Lower lobe of right lung (tissue), 2 donors: ENCODE data around the gene TYW1B. TPM values are rescaled to one million over a fixed set of nuclear protein-coding genes. Genes with fewer than 3 reads are reported as not detected.
"Not testable (repeated sequence)": the region's sequence is repeated elsewhere in the genome, so short reads cannot be mapped to it uniquely, and the experiment has no call there.

Experiments
- ATAC-seq, 2 donors: fragments of 200-7000 bp; cut with Tn5 transposase; one replicate each; pipeline ENCODE4 v1.9.1; 2020 to 2022; ENCODE audit warnings: mild to moderate bottlenecking in 2 of 2, moderate library complexity in 2 of 2
- DNase-seq: peaks from one replicate; pipeline ENCODE4 v3.0.0-alpha.2; 2020
- H3K27ac ChIP-seq: fragments of 200-600 bp; one replicate; pipeline ENCODE4 v1.8.0; 2022
- H3K27me3 ChIP-seq: fragments of 200-600 bp; one replicate; pipeline ENCODE4 v1.8.0; 2022; ENCODE audit warnings: low read depth
- H3K36me3 ChIP-seq: fragments of 200-600 bp; one replicate; pipeline ENCODE4 v1.8.0; 2022; ENCODE audit warnings: mild to moderate bottlenecking
- H3K4me1 ChIP-seq: fragments of 200-600 bp; one replicate; pipeline ENCODE4 v1.8.0; 2022
- H3K4me3 ChIP-seq: fragments of 200-600 bp; one replicate; pipeline ENCODE4 v1.8.0; 2022; ENCODE audit warnings: mild to moderate bottlenecking
- H3K9me3 ChIP-seq: fragments of 200-600 bp; one replicate; pipeline ENCODE4 v1.8.0; 2022
- intact Hi-C: fragments of 100-400 bp; cut with DNase I; formaldehyde crosslinking; loops from one replicate; pipeline ENCODE4 v1.11.0; 2022
- total RNA-seq: library from RNA; stranded (reverse); fragmentation: NEBNext Ultra II Directional; extraction: Animal tissue kit (Norgen Biotek cat#: 25700); gene quantifications from one replicate; pipeline ENCODE4 v1.2.1, GENCODE V29; 2021
- TF ChIP-seq, protein P1 (sequence below): fragments of 200-600 bp; IDR thresholded peaks from one replicate; pipeline ENCODE4 v1.8.0; 2022; ENCODE audit warnings: antibody characterized with exemption, mild to moderate bottlenecking
- donor health status: DM: no; HTN: yes; CAD: no; lungs with severe emphysema.

The TYW1B gene
- total RNA-seq, 1 donor from 2014 or later, result 6.8 TPM

DNA sequence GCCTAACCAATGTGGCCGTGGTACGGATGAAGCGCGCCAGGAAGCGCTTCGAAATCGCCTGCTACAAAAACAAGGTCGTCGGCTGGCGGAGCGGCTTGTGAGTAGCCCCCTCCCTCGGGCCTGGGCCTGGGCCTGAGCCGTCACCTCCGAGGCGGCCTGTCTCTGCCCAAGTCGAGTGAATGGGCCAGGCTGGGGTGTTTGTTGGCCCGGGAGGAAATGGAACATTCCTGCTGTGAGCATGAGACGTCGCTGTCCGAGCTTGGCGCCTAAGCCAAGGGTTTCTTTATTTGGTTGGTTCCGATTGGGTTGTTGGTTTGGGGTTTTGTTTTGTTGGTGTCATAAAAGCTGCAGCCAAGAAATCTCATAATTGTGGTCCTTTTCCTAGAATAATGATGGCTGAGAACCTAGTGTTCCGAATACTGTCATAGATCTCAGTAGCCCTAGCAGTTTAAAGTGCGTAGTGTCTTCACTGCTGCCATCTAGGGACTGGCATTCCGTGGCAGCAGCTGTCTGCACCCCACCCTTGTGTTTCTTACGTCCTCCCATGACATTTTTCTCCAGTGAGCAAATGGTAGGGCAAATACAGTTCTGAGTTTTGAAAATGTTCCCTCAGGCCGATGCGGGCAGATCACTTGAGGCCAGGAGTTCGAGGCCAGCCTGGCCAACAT lies 1.8 kb upstream of the TYW1B start:
- DNase-seq (peak; percentile 66), ATAC-seq (peak; percentile 74 to 79)
- H3K9me3 ChIP-seq, intact Hi-C loops, H3K27me3 ChIP-seq: not testable (repeated sequence)
- peaks cover 21% of the 10 kb centered on the region for H3K4me1 ChIP-seq
- peaks cover 39% of the 10 kb centered on the region for H3K36me3 ChIP-seq
- H3K27ac ChIP-seq, result peak overlapping the region; percentile 99
- H3K4me3 ChIP-seq, result peak overlapping the region; percentile 68
- TF ChIP-seq, protein P1, sequence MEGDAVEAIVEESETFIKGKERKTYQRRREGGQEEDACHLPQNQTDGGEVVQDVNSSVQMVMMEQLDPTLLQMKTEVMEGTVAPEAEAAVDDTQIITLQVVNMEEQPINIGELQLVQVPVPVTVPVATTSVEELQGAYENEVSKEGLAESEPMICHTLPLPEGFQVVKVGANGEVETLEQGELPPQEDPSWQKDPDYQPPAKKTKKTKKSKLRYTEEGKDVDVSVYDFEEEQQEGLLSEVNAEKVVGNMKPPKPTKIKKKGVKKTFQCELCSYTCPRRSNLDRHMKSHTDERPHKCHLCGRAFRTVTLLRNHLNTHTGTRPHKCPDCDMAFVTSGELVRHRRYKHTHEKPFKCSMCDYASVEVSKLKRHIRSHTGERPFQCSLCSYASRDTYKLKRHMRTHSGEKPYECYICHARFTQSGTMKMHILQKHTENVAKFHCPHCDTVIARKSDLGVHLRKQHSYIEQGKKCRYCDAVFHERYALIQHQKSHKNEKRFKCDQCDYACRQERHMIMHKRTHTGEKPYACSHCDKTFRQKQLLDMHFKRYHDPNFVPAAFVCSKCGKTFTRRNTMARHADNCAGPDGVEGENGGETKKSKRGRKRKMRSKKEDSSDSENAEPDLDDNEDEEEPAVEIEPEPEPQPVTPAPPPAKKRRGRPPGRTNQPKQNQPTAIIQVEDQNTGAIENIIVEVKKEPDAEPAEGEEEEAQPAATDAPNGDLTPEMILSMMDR, result peak; percentile 43

DNA sequence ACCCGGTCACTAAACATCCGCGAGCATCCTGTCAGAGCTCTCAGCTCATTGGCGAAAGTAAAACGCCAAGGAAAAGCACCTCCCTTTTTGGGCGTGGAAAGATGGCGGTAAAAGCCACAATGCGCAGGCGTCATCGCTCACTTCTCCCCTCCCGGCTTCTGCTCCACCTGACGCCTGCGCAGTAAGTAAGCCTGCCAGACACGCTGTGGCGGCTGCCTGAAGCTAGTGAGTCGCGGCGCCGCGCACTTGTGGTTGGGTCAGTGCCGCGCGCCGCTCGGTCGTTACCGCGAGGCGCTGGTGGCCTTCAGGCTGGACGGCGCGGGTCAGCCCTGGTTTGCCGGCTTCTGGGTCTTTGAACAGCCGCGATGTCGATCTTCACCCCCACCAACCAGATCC lies 1.3 kb upstream of the TYW1B start:
- Histone ChIP-seq H3K36me3 (peaks cover 34% of the 10 kb centered on the region), H3K27ac (peak overlapping the region; percentile 99), H3K4me1 (peaks cover 21% of the 10 kb centered on the region), H3K4me3 (peak overlapping the region; percentile 68)
- ATAC-seq (peak; percentile 92 to 93), DNase-seq (peak; percentile 96)
- intact Hi-C loops, H3K9me3 ChIP-seq, H3K27me3 ChIP-seq: not testable (repeated sequence)

DNA sequence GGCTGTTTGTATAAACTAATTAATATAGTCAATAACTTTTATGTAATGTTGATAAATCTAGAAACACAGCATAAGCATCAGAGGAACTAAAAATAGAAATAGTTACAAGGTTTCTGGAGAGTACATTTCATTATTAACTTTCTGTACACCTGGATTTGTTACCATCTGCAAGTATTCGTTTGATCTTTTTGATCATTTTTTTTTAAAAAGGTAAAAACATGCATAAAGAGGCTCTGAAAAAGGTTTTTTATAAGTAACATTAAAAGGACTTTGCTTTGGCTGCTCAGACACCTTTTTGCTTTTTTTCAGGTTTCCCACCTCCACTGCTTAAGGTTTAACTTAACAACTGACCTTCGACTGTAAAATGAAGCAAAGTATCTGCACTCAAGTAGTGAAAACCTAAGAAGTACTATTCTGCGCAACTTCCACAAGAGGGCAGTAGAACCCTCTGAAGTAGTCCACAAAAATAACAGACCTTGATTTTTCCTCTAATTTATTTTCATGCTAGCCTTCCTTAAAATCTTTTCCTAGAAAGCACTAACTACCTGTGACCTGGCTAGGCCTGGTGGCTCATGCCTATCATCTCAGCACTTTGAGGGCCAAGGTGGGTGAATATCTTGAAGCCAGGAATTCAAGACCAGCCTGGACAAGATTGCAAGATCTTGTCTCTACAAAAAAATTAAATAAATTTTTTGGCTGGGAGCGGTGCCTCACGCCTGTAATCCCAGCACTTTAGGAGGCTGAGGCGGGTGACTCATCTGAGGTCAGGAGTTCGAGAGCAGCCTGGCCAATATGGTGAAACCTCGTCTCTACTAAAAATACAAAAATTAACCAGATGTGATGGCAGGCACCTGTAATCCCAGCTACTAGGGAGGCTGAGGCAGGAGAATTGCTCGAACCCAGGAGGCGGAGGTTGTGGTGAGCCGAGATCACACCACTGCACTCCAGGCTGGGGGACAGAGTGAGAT lies 4.0 kb downstream of the TYW1B start:
- DNase-seq, H3K9me3 ChIP-seq, H3K4me3 ChIP-seq, H3K27ac ChIP-seq, ATAC-seq, H3K27me3 ChIP-seq, H3K4me1 ChIP-seq, intact Hi-C loops, H3K36me3 ChIP-seq: not testable (repeated sequence)
- TF ChIP-seq, protein P1, result peak; percentile 47

DNA sequence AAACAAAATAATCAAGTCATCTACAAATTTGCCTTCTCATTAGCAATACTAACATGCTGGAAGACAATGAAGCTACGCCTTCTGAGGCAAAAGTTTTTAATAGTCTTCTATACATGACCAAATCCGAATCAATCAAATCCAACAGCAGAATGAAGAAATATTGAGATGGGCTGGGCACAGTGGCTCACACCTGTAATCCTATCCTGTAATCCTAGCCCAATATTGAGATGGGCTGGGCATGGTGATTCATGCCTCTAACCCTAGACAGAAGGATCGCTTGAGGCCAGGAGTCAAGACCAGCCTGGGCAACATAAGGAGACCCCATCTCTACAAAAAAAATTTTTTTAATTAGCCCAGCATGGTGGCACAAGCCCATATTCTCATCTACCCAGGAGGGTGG lies 5.5 kb downstream of the TYW1B start:
- H3K9me3 ChIP-seq, ATAC-seq, H3K27me3 ChIP-seq, intact Hi-C loops, H3K4me3 ChIP-seq, DNase-seq, H3K27ac ChIP-seq, H3K36me3 ChIP-seq, H3K4me1 ChIP-seq: not testable (repeated sequence)

DNA sequence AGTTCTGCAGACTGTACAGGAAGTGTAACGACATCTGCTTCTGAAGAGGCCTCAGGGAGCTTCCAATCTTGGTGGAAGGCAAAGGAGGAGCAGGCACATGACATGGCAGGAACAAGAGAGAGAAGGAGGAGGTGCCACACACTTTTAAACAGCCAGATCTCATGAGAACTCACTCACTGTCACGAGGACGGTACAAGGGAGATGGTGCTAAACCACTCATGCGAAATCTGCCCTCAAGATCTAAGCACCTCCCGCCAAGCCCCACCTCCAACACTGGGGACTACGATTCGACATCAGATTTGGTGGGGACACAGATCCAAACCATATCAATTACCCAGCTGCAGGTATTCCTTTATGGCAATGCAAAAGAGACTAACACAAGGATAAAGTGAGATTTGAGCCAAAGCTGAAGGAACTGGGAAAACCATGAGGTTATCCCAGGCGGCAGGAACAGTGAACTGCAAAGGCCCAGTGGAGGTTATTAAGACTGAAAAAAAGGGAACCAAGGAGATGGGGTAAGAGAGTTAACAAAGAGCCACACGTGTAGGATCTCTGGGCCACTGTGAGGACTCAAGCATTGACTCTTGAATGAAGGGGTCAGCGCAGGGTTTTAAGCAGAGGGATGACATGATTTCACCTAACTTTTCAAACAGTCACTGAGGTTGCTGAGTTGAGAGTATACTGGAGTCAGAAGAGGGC lies 9.2 kb downstream of the TYW1B start:
- H3K27me3 ChIP-seq, intact Hi-C loops, H3K4me1 ChIP-seq, DNase-seq, H3K9me3 ChIP-seq, H3K4me3 ChIP-seq, H3K27ac ChIP-seq, H3K36me3 ChIP-seq: not testable (repeated sequence)
- peak in 1 of 2 donors; percentile 42 for ATAC-seq

DNA sequence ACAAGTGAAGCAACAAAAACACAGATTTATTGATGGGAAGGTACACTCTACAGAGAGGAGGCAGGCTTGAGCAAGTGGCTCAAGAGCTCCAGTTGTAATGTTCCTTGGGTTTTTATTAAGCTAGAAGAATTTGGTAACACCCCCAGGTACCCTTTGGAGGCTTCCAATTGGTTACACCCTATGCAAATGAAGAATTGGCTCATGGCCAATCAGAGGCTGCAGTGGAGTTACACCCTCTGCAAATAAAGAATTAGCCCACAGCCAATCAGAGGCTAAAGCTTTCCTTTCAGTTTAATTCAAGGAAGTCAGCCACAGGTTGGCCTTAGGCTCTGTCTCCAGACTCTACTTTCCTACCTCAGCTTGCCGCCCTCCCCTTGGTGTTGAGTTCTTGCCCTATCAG lies 10.3 kb downstream of the TYW1B start:
- ATAC-seq, intact Hi-C loops, DNase-seq, H3K27me3 ChIP-seq, H3K27ac ChIP-seq, H3K4me1 ChIP-seq, H3K4me3 ChIP-seq, H3K9me3 ChIP-seq: not testable (repeated sequence)
- peaks cover 10% of the 10 kb centered on the region for H3K36me3 ChIP-seq

DNA sequence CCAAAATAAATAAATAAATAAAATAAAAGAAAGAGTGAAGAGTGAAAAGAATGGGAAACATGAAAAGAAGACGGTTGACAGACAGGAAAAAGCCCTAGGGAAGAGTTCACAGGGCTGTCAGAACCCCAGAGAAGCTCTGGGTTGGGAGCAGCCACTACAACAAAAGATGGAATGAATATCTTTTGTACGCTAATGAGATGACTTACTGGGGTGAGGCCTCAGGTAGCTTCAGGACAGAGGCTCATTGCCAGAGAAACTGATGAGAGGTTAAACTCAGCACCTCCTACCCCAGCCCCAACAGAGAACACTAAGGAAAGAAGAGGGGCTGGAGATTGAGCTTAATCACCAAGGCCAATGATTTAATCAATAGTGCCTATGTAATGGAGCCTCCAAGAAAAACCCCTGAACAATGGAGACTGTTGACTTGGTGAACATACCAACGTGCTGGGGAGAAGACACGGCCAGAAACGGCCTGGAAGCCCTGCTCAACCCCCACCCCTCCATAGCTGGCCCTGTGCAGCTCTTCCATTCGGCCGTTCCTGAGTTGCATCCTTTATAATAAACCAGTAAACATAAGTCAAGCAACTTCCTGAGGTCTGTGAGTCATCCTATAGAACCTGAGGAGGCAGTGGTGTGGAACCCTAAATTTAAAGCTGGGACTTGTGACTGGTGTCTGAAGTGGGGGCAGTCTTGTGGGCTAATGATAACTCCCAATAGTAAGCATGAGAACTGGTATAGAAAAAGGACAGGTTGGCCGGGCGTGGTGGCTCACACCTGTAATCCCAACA lies 11.4 kb downstream of the TYW1B start:
- peaks cover 10% of the 10 kb centered on the region for H3K36me3 ChIP-seq
- DNase-seq, ATAC-seq, H3K27me3 ChIP-seq, H3K4me1 ChIP-seq, H3K4me3 ChIP-seq, H3K27ac ChIP-seq, H3K9me3 ChIP-seq, intact Hi-C loops: not testable (repeated sequence)

DNA sequence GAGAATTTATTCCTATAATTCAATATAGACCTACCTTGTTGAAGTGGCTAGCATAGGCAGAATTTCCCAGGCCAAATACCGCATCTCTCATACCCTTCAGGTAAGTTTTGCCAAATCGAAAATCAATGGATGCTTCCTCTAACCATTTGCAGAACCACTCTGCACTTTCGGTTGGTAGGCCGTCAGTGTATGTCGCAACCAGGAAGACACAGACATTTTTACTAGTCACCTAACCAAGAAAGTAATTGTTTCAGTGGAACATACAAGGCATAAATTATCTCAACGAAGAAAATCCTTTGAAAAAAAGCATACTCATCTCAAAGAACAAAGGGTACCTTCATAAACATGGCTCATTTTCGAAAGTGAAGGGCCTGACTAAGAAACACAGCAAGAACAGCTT lies 17.6 kb downstream of the TYW1B start:
- H3K27me3 ChIP-seq, H3K4me1 ChIP-seq, intact Hi-C loops, H3K9me3 ChIP-seq, H3K27ac ChIP-seq, H3K4me3 ChIP-seq, DNase-seq, ATAC-seq: not testable (repeated sequence)
- peaks cover 33% of the 10 kb centered on the region for H3K36me3 ChIP-seq

DNA sequence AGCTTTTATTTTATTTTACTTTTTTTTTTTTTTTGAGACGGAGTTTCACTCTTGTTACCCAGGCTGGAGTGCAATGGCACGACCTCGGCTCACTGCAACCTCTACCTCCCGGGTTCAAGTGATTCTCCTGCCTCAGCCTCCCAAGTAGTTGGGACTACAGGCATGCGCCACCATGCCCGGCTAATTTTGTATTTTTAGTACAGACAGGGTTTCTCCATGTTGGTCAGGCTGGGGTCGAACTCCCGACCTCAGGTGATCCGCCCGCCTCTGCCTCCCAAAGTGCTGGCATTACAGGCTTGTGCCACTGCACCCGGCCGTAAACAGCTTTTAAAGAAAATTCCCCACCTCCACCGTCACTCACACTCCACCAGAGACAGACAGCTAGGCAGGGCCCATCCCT lies 19.5 kb downstream of the TYW1B start:
- DNase-seq, H3K4me3 ChIP-seq, H3K9me3 ChIP-seq, H3K4me1 ChIP-seq, intact Hi-C loops, ATAC-seq, H3K27ac ChIP-seq, H3K27me3 ChIP-seq: not testable (repeated sequence)
- H3K36me3 ChIP-seq, result peaks cover 30% of the 10 kb centered on the region

DNA sequence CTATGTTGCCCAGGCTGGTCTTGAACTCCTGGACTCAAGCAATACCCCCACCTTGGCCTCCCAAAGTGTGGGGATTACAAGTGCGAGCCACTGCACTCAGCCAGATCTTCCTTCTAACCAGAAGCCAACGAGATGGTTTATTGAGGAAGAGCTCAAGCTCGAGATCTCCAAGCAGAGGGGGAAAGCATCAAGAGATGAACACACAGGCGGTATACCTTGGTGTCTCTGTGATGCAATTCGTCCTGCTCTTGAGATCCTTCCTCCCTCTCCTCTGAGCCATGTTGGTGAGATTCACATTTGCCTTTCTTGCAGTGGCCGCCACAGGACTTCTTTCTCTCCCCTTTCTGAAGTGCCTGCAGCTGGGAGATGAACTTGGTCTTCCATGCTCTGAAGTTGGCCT lies 21.1 kb downstream of the TYW1B start:
- ATAC-seq, intact Hi-C loops, H3K4me3 ChIP-seq, H3K27me3 ChIP-seq, DNase-seq, H3K9me3 ChIP-seq, H3K4me1 ChIP-seq, H3K27ac ChIP-seq: not testable (repeated sequence)
- peaks cover 30% of the 10 kb centered on the region for H3K36me3 ChIP-seq
